Vagina (tissue), 2 donors: Measurements from ENCODE around the gene MED31. TPM values are rescaled to one million over a fixed set of nuclear protein-coding genes. Genes with fewer than 3 reads are reported as not detected.
A peak's percentile ranks its signal among the peaks of the same experiment; 100 is the strongest.
"Not testable (repeated sequence)": the region's sequence is repeated elsewhere in the genome, so short reads cannot be mapped to it uniquely, and the experiment has no call there.

Experiments used
- DNase-seq, 2 donors: peaks; one replicate each; pipeline ENCODE4 v3.0.0-alpha.2; 2017; ENCODE audit errors: extremely low spot score in 2 of 2
- H3K27ac ChIP-seq: fragments of 200-600 bp; sonication (generic); one replicate; pipeline ENCODE4 v1.5.1; 2019
- H3K27me3 ChIP-seq: fragments of 200-600 bp; sonication (generic); one replicate; pipeline ENCODE4 v1.5.1; 2019
- H3K36me3 ChIP-seq, 2 donors: fragments of 200-600 bp; sonication (generic); one replicate each; pipeline ENCODE4 v1.5.1; 2017 to 2019
- H3K4me1 ChIP-seq: fragments of 200-600 bp; sonication (generic); one replicate; pipeline ENCODE4 v1.5.1; 2019
- H3K4me3 ChIP-seq, 2 donors: fragments of 200-600 bp; sonication (generic); 1 replicate in 1 of 2; 2 replicates in 1 of 2; pipeline ENCODE4 v1.5.1; 2016 to 2019
- H3K9me3 ChIP-seq: fragments of 200-600 bp; sonication (generic); one replicate; pipeline ENCODE4 v1.5.1; 2019
- CTCF ChIP-seq, 3 experiments: fragments of 450-650 bp in 2 of 3; fragments of 200-600 bp in 1 of 3; sonication (generic) in 1 of 3; IDR thresholded peaks; one replicate each; pipeline ENCODE4 v1.5.1; 2017 to 2019; ENCODE audit warnings: antibody characterized with exemption in 3 of 3, mild to moderate bottlenecking in 2 of 3, moderate library complexity in 2 of 3
- POLR2A ChIP-seq, 2 donors: fragments of 450-650 bp; IDR thresholded peaks; one replicate each; pipeline ENCODE4 v1.6.1; 2017; ENCODE audit warnings: antibody characterized with exemption in 2 of 2, mild to moderate bottlenecking in 2 of 2, moderate library complexity in 2 of 2
- POLR2AphosphoS5 ChIP-seq, 2 donors: sonication (generic); formaldehyde crosslinking; IDR thresholded peaks; one replicate each; pipeline ENCODE4 v1.9.0; 2017; ENCODE audit warnings: antibody characterized with exemption in 2 of 2, mild to moderate bottlenecking in 2 of 2, low read depth in 1 of 2; ENCODE audit not compliant: insufficient read depth in 1 of 2
- intact Hi-C: fragments of 100-400 bp; cut with DNase I; formaldehyde crosslinking; loops from one replicate; pipeline ENCODE4 v1.15.1; 2023
- total RNA-seq: library from RNA; depleted of rRNA; stranded (reverse); fragments of >200 nt; gene quantifications from one replicate; pipeline ENCODE4 v1.2.3, GENCODE V29; 2016

The MED31 gene
- total RNA-seq, 1 donor from 2014 or later, result 13.3 TPM

DNA sequence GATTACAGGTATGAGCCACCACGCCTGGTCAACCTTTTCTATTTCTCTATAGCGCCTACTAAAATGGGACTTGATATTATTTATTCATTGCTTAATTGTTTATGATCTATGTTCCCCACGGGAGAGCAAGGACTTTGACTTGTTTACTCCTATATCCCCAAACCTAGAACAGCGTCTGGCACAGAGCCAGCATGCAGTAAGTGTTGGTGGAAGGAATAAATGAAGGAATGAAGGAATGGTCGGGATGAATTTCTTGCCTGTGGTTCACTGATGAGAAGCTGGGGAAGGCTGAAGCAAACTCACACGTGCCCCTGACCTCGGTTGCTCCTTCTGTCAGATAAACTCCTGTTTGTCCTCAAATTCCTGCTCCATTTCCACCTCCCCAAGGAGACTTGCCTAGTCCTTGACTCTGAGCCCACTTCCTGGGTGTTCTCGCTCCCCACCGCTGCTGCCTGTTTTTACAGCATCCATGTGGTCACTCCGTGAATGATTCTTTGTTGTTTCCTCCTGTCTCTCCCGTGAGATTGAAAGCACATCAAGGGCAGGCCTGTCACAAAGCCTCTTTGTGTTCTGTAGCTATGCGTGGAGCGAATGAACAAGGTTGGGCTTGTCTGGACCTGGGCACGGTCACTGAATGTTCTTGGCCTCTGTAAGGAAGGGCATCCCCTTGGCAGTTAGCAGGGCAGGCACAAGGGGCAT lies 17.5 kb upstream of the MED31 start:
- peak; percentile 52 to 77 for DNase-seq
- intact Hi-C loops, result loop anchor here (10.0 kb wide), 2 partner anchors 166 to 336 kb away; partner anchors contain the start of gene TEKT1
- no peak for TF ChIP-seq CTCF (IDR thresholded peaks at IDR 0.05)
- no peaks in the 10 kb centered on the region for H3K27me3 ChIP-seq
- peak overlapping the region; percentile 2 for H3K27ac ChIP-seq
- no peaks in the 10 kb centered on the region for H3K4me1 ChIP-seq
- H3K9me3 ChIP-seq, result no peaks in the 10 kb centered on the region
- no peaks in the 10 kb centered on the region for H3K36me3 ChIP-seq
- H3K4me3 ChIP-seq, result no peak overlapping the region

DNA sequence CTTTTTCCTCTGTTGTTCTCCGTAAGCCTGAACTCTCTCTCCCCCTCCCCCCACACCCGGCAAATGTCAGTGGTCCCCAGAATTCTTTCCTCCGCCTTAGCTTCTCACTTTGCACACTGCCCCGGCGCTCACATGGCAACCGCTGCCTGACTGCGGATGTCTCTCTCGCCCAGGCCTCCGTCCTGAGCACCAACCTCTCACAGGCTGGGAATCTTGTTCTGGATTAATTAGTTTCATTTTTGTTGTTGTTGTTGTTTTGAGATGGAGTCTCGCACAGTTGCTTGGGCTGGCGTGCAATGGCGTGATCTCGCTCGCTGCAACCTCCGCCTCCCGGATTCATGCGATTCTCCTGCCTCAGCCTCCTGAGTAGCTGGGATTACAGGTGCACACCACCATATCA lies 16.8 kb upstream of the MED31 start:
- intact Hi-C loops, result loop anchor here (10.0 kb wide), 2 partner anchors 167 to 337 kb away; partner anchors contain the start of gene TEKT1
- no peak for TF ChIP-seq POLR2AphosphoS5 (IDR thresholded peaks at IDR 0.05; ENCODE audit: insufficient read depth in 1 of 2, low read depth in 1 of 2)
- no peak for TF ChIP-seq POLR2A (IDR thresholded peaks at IDR 0.05)
- TF ChIP-seq CTCF (IDR thresholded peaks at IDR 0.05), result no peak
- Histone ChIP-seq H3K4me3 (no peak overlapping the region), H3K27me3 (no peaks in the 10 kb centered on the region), H3K4me1 (no peaks in the 10 kb centered on the region), H3K36me3 (no peaks in the 10 kb centered on the region), H3K9me3 (no peaks in the 10 kb centered on the region), H3K27ac (no peak overlapping the region)
- DNase-seq, result peak in 1 of 2 donors; percentile 12

DNA sequence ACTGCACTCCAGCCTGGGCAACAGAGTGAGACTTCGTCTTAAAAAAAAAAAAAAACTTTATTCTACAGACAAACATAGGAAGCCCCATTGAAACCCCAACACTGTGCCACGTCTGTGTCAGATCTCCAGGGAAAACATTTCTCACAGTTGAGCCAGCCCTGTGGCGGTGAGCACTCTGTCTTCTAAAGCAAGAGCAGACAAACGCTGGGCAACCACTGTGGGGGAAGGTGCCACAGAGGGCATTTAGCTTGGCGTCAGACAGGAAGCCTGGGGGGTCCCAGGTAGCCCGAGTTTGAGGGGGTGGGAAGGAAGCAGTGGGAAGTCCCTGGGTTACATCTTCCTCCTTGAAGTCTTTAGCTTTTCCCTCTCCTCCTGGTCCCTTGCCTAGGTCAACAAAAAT lies 16.1 kb upstream of the MED31 start:
- Histone ChIP-seq H3K36me3 (no peaks in the 10 kb centered on the region), H3K9me3 (no peaks in the 10 kb centered on the region), H3K4me1 (no peaks in the 10 kb centered on the region), H3K27ac (no peak overlapping the region), H3K27me3 (no peaks in the 10 kb centered on the region), H3K4me3 (no peak overlapping the region)
- intact Hi-C loops, result loop anchor here (10.0 kb wide), 2 partner anchors 167 to 337 kb away; partner anchors contain the start of gene TEKT1
- DNase-seq, result peak in 1 of 2 donors; percentile 49
- TF ChIP-seq CTCF (IDR thresholded peaks at IDR 0.05) (no peak), POLR2A (IDR thresholded peaks at IDR 0.05) (no peak), POLR2AphosphoS5 (IDR thresholded peaks at IDR 0.05; ENCODE audit: insufficient read depth in 1 of 2, low read depth in 1 of 2) (no peak)

GRCh38 chr17:6666557-6666956 lies 15.2 kb upstream of the MED31 start:
- no peaks in the 10 kb centered on the region for H3K9me3 ChIP-seq
- no peaks in the 10 kb centered on the region for H3K27me3 ChIP-seq
- TF ChIP-seq CTCF (IDR thresholded peaks at IDR 0.05), result no peak
- TF ChIP-seq POLR2AphosphoS5 (IDR thresholded peaks at IDR 0.05; ENCODE audit: insufficient read depth in 1 of 2, low read depth in 1 of 2), result peak in 1 of 2 donors; percentile 32
- no peak overlapping the region for H3K27ac ChIP-seq
- no peaks in the 10 kb centered on the region for H3K4me1 ChIP-seq
- DNase-seq, result no peak
- no peaks in the 10 kb centered on the region for H3K36me3 ChIP-seq
- intact Hi-C loops, result loop anchor here (10.0 kb wide), 2 partner anchors 168 to 338 kb away; partner anchors contain the start of gene TEKT1
- H3K4me3 ChIP-seq, result no peak overlapping the region

DNA sequence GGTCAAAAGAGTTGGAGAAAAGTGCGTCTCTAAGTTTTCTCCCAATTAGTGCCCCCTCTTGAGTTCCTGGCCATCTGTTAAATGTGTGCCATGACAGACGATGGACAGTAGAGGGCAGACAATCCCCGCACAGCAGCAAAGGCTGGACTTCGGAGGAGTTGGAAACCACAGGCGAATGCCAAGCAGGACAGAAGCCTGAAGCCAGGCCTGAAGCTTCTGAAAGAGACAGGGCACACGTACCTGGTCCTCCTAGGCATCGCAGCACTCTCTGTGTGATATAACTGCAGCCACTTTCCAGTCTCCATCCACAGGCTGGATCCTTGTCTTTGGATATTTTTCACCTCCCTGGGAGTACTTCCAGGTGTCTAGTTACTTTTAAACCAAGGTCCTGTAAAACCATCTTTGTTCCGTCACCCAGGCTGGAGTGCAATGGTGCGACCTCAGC lies 14.7 kb upstream of the MED31 start:
- H3K4me3 ChIP-seq, result no peak overlapping the region
- intact Hi-C loops, result loop anchor here (10.0 kb wide), 2 partner anchors 169 to 339 kb away; partner anchors contain the start of gene TEKT1
- no peak overlapping the region for H3K27ac ChIP-seq
- DNase-seq, result peak; percentile 87 to 95
- no peaks in the 10 kb centered on the region for H3K36me3 ChIP-seq
- no peaks in the 10 kb centered on the region for H3K27me3 ChIP-seq
- no peaks in the 10 kb centered on the region for H3K9me3 ChIP-seq
- TF ChIP-seq POLR2A (IDR thresholded peaks at IDR 0.05) (no peak), POLR2AphosphoS5 (IDR thresholded peaks at IDR 0.05; ENCODE audit: insufficient read depth in 1 of 2, low read depth in 1 of 2) (no peak), CTCF (IDR thresholded peaks at IDR 0.05) (peak; percentile 59 to 86 (median 72))
- H3K4me1 ChIP-seq, result no peaks in the 10 kb centered on the region

- H3K27me3 ChIP-seq, DNase-seq, H3K27ac ChIP-seq, H3K4me1 ChIP-seq, H3K4me3 ChIP-seq, H3K9me3 ChIP-seq, H3K36me3 ChIP-seq: not testable (repeated sequence)
- intact Hi-C loops, result loop anchor here (10.0 kb wide), 2 partner anchors 172 to 342 kb away; partner anchors contain the start of gene TEKT1
Observed at GRCh38 chr17:6663200-6663599, 11.8 kb upstream of the MED31 start.
